ENCODE measurements around the gene UBE2S. TPM values are rescaled to one million over a fixed set of nuclear protein-coding genes. Genes with fewer than 3 reads are reported as not detected.
A peak's percentile ranks its signal among the peaks of the same experiment; 100 is the strongest.

Gene UBE2S
- polyA plus RNA-seq, 3 donors, result 16.1 to 40.9 (median 21.9) TPM

DNA sequence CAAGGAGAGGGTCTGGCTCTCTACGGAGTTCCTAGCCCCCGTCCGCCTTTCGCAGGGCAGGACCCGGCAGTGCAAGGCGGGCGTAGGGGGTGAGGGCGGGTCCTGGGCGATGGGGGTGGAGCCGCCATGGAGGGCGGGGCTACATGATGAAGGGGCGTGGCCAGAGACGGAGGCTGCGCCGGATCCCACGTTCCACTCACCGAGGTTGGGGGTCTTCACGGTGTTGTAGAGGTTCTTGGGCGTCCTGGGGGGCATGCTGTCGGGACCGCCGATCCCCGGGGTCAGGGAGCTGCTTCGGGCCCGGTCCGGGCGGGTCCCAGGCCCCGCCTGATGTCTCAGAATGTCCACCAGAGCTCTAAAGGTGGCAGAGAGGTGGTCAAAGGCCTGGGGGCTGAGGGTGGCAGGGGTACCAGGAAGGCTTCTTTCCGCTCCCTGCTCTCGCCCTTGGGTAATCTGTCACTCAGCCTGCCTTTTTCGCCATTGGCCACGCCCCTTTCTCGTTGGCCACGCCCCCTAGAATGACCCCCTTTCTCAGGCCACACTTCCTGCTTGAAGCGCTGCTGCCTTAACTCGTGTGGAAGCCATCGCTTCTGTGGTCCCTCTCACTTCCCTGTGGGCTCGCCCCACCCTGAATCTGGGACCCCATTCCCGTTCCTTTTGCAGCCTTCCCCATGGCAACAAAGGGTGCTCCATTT, 33.0 kb upstream of the UBE2S start:
- peak overlapping the region in 1 of 7 donors; percentile 79 for H3K27ac Mint-ChIP-seq
- WGBS (ENCODE audit: insufficient coverage), result 10% methylated on average over 37 of the region's 39 CpGs
- H3K4me2 ChIP-seq (replicated peaks; ENCODE audit: extremely low read depth, low read length, poor library complexity, severe bottlenecking), result peak overlapping the region; percentile 44

DNA sequence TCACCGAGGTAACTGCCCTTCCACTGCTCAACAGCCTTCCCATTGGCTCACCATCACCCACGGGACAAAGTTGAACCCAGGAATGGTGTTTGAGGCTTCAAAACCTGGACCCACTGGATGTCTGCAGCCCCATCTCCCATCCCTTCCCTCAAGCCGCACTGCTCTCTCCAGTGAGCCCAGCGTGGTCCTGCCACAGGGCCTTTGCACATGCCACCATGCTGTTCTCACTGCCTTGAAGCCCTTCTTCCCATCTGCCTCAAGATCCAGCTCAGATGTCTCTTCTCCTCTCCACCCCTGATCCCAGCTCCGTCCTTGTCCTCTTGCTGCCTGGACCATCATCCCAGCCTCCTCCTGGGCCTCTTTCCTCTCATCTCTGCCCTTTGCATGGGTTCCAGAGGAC, 31.5 kb upstream of the UBE2S start:
- Histone ChIP-seq H2AFZ (ENCODE audit: insufficient read depth, low read depth, low read length, poor library complexity, severe bottlenecking) (no peak overlapping the region), H3K36me3 (replicated peaks in 1 of 2; ENCODE audit: control insufficient read depth in 1 of 2, insufficient read depth in 2 of 2, low read length in 2 of 2) (no peaks in the 10 kb centered on the region), H3K27ac (ENCODE audit: low read depth in 1 of 2, low read length in 2 of 2) (no peak overlapping the region), H4K20me1 (ENCODE audit: insufficient read depth, low read length) (no peaks in the 10 kb centered on the region), H3K9ac (ENCODE audit: insufficient read depth, low read length, poor library complexity, severe bottlenecking) (no peak overlapping the region), H3K9me3 (replicated peaks in 1 of 2; ENCODE audit: control insufficient read depth in 1 of 2, insufficient read depth in 1 of 2, low read length in 2 of 2) (peaks cover 0 to 15% of the 10 kb centered on the region in 2 donors), H3K4me1 (ENCODE audit: control insufficient read depth in 1 of 2, insufficient read depth in 2 of 2, low read length in 2 of 2) (peaks cover 21 to 24% of the 10 kb centered on the region in 2 donors), H3K4me2 (replicated peaks; ENCODE audit: extremely low read depth, low read length, poor library complexity, severe bottlenecking) (no peak overlapping the region), H3K79me2 (ENCODE audit: insufficient read depth, low read length) (no peaks in the 10 kb centered on the region), H3K4me3 (replicated peaks in 1 of 3; ENCODE audit: low read depth in 2 of 3, low read length in 3 of 3) (no peak overlapping the region), H3K27me3 (ENCODE audit: control insufficient read depth in 2 of 2, insufficient read depth in 2 of 2, low read length in 2 of 2) (peaks cover 23 to 56% of the 10 kb centered on the region in 2 donors)
- DNase-seq, result no peak
- H3K36me3 Mint-ChIP-seq, result peaks cover 5 to 12% of the 10 kb centered on the region in 2 donors
- peak overlapping the region in 1 of 2 donors; percentile 76 for H3K4me3 Mint-ChIP-seq
- H3K27me3 Mint-ChIP-seq (ENCODE audit: low read depth in 3 of 3), result peaks cover 45 to 62% (median 48%) of the 10 kb centered on the region in 3 donors
- peaks cover 21% of the 10 kb centered on the region for H3K4me1 Mint-ChIP-seq
- TF ChIP-seq, protein P1, sequence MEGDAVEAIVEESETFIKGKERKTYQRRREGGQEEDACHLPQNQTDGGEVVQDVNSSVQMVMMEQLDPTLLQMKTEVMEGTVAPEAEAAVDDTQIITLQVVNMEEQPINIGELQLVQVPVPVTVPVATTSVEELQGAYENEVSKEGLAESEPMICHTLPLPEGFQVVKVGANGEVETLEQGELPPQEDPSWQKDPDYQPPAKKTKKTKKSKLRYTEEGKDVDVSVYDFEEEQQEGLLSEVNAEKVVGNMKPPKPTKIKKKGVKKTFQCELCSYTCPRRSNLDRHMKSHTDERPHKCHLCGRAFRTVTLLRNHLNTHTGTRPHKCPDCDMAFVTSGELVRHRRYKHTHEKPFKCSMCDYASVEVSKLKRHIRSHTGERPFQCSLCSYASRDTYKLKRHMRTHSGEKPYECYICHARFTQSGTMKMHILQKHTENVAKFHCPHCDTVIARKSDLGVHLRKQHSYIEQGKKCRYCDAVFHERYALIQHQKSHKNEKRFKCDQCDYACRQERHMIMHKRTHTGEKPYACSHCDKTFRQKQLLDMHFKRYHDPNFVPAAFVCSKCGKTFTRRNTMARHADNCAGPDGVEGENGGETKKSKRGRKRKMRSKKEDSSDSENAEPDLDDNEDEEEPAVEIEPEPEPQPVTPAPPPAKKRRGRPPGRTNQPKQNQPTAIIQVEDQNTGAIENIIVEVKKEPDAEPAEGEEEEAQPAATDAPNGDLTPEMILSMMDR (IDR thresholded peaks at IDR 0.05), result no peak
- H3K9me3 Mint-ChIP-seq, result peaks cover 0 to 32% (median 13%) of the 10 kb centered on the region in 7 donors
- peak overlapping the region in 1 of 7 donors; percentile 87 for H3K27ac Mint-ChIP-seq
- WGBS (ENCODE audit: insufficient coverage), result 83% methylated on average over 5 of the region's 5 CpGs
- intact Hi-C loops (cut with micrococcal nuclease), result no loop called here

More for the DNA sequence above, 33.0 kb upstream of the UBE2S start:
- Histone ChIP-seq H3K27ac (ENCODE audit: low read depth in 1 of 2, low read length in 2 of 2) (no peak overlapping the region), H3K4me3 (replicated peaks in 1 of 3; ENCODE audit: low read depth in 2 of 3, low read length in 3 of 3) (peak overlapping the region in 1 of 3 experiments; percentile 32), H3K4me1 (ENCODE audit: control insufficient read depth in 1 of 2, insufficient read depth in 2 of 2, low read length in 2 of 2) (peaks cover 21 to 24% of the 10 kb centered on the region in 2 donors), H2AFZ (ENCODE audit: insufficient read depth, low read depth, low read length, poor library complexity, severe bottlenecking) (peak overlapping the region; percentile 29), H3K36me3 (replicated peaks in 1 of 2; ENCODE audit: control insufficient read depth in 1 of 2, insufficient read depth in 2 of 2, low read length in 2 of 2) (no peaks in the 10 kb centered on the region), H3K9ac (ENCODE audit: insufficient read depth, low read length, poor library complexity, severe bottlenecking) (peak overlapping the region; percentile 4), H3K9me3 (replicated peaks in 1 of 2; ENCODE audit: control insufficient read depth in 1 of 2, insufficient read depth in 1 of 2, low read length in 2 of 2) (peaks cover 0 to 22% of the 10 kb centered on the region in 2 donors), H3K79me2 (ENCODE audit: insufficient read depth, low read length) (no peaks in the 10 kb centered on the region), H4K20me1 (ENCODE audit: insufficient read depth, low read length) (no peaks in the 10 kb centered on the region), H3K27me3 (ENCODE audit: control insufficient read depth in 2 of 2, insufficient read depth in 2 of 2, low read length in 2 of 2) (peaks cover 26 to 67% of the 10 kb centered on the region in 2 donors)
- Mint-ChIP-seq H3K4me3 (peak overlapping the region in 1 of 2 donors; percentile 92), H3K36me3 (peaks cover 5 to 12% of the 10 kb centered on the region in 2 donors), H3K4me1 (peaks cover 21% of the 10 kb centered on the region), H3K9me3 (peaks cover 0 to 38% (median 13%) of the 10 kb centered on the region in 7 donors), H3K27me3 (ENCODE audit: low read depth in 3 of 3) (peaks cover 48 to 77% (median 59%) of the 10 kb centered on the region in 3 donors)
- intact Hi-C loops (cut with micrococcal nuclease), result no loop called here
- DNase-seq, result peak in 1 of 3 donors; percentile 27
- TF ChIP-seq, protein P1 (IDR thresholded peaks at IDR 0.05), result no peak

All from CD14-positive monocyte (primary cell).